Sigmoid colon (tissue), 4 donors: Measurements from ENCODE around the gene ANAPC16.

Experiments
- CTCF ChIP-seq, 4 experiments: fragments of 450-650 bp in 3 of 4; fragments of 200-600 bp in 1 of 4; IDR thresholded peaks; one replicate each; pipeline ENCODE4 v1.5.1; 2016 to 2019; ENCODE audit warnings: antibody characterized with exemption in 4 of 4, mild to moderate bottlenecking in 3 of 4, moderate library complexity in 2 of 4
- EP300 ChIP-seq, 4 donors: sonication (generic); formaldehyde crosslinking; IDR thresholded peaks; one replicate each; pipeline ENCODE4 v1.6.1; 2017; ENCODE audit warnings: antibody characterized with exemption in 4 of 4
- POLR2A ChIP-seq, 2 donors: fragments of 450-650 bp; IDR thresholded peaks; one replicate each; pipeline ENCODE4 v1.6.1; 2016; ENCODE audit warnings: antibody characterized with exemption in 2 of 2, mild to moderate bottlenecking in 2 of 2, moderate library complexity in 2 of 2
- POLR2AphosphoS5 ChIP-seq, 4 donors: sonication (generic); formaldehyde crosslinking; IDR thresholded peaks; one replicate each; pipeline ENCODE4 v1.6.1; 2017; ENCODE audit warnings: antibody characterized with exemption in 4 of 4

- TF ChIP-seq CTCF (IDR thresholded peaks at IDR 0.05) (no peak), POLR2A (IDR thresholded peaks at IDR 0.05) (no peak), EP300 (IDR thresholded peaks at IDR 0.05) (no peak), POLR2AphosphoS5 (IDR thresholded peaks at IDR 0.05) (no peak)
These were observed 42.1 kb upstream of the ANAPC16 start for GRCh38 chr10:72173619-72174296.
